Fibroblast of upper back skin (primary cell): Measurements from ENCODE around the gene F7.
"Not testable (repeated sequence)": the region's sequence is repeated elsewhere in the genome, so short reads cannot be mapped to it uniquely, and the experiment has no call there.

ENCODE experiments used
- DNase-seq: peaks from one replicate; pipeline ENCODE4 v3.0.0-alpha.2; 2013

Gene F7

DNA sequence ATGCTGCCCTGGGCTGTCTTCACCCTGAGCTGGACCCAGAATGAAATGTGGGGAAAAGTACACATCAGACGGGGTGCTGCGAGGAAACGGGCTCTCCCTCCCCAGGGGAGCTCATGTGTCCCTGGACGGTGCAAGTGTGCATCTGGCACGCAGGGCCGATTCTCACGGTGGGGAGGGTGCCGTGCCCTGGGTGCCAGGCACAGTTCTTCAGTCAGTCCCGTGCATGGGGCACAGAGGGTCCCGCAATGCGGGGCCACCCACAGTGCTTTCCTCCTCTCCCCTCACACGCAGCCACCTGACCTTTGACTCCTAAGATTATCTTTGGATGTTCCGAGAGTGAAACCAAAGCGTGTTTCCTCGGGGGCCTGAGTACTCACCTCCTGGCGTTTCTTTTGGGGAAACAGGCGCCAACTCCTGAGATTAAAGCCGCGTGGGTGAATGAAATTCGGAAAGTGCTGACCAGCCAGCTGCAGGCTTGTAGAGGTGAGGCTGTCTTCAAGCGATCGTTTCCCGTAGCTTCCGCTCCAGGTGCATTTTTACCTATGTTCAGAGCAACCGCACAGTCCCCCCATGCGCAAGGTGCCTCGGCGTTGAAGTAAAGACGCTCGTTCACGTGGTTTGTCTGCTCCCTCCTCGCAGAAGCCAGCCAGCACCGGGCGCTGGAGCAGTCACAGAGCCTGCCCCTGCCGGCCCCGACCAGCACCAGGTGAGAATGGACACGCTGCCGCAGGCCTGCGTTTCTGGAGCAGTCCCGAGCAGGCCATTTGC is 17.5 kb upstream of the F7 start:
- DNase-seq, result no peak

DNA sequence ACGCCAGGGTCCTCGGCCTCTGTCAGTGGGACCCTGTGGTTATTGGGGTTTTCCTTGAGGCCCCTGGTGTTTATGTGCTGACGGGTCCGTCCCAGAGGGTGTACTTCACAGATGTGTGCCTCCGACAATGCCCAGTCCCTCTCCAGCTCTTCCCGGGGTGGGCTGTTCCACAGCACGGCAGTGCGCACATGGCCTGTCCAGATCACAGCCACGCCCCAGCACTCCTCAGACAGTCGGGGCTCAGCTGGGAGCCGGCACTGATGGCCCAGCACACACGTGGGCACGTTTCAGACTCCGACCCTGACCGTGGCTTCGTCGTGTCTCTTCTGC is 16.9 kb upstream of the F7 start:
- DNase-seq, result no peak

DNA sequence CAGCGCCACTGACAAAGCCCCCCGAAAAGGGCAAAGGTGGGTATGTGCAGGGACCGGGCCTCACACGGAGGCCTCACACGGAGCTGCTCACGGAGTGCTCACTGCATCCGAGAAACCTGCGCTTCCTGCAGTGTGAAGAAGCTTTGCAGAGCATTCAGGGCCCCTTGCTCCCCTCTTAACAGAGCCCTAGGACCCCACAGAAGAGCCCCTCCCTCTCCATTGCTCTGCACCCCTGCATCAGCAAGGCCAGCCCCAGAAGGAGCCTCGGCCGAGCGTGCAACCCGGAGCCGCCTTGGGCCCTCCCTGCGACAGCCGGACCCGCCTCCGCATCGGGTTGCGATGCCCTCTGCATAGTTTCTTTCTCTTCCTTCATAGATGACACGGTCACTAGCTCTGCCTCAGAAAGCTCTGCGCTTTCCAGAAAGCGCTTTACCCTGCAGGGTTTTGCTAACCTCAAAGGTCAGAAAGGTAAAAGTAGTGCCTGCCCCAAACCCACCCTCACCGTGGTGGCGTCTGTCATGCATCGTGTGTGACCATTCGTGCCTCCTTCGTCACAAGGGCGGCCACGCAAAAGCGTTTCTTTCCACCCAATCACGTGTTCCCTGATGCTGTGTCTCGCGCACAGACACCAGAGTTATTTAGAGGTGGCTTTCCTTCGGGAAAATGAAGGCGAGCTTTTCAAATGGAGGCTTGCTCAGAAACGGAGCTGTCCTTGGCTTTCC is 15.7 kb upstream of the F7 start:
- DNase-seq, result no peak

- no peak for DNase-seq
Measured at GRCh38 chr13:113090415-113090770, 15.2 kb upstream of the F7 start.

GRCh38 chr13:113090806-113091205 is 14.8 kb upstream of the F7 start:
- DNase-seq, result no peak

- no peak for DNase-seq
Measured at GRCh38 chr13:113091211-113091771, 14.3 kb upstream of the F7 start.

DNA sequence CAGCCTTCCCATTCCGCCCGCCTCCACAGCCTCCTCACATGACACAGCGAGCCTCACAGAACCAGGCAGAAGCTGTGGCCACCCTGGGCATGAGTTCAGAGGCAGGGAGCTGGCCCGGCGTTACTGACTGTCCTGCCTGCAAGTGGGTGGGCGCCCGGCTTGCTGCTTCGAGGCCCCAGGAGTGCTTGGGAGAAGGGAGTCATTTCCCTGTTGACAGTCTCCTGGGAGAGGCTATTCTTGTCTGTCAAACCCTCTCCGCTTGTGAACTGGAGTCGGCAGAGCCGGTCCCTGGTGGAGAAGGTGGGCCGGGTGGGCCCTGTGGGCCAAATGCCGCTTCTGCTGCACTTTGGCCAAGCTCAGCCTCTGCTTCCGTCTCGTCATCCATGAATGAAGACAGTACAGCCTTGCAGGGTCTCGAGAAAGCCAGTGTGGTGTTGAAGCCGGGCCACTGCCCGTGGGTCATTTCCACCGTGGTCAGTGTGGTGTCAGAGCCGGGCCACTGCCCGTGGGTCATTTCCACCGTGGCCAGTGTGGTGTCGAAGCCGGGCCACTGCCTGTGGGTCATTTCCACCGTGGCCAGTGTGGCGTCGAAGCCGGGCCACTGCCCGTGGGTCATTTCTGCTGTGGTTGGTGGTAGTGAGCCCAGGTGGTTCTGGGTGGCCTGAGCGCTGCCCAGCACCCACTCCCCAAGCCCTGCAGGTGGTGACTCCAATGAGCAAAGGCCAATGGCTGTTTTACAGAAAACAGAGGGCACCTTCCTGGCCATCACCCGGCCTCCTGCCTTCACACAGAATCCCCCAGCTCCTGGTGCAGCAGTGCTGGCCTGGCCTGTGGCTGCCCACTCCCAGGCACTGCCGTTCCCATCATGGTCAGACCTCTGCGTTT is 13.5 kb upstream of the F7 start:
- no peak for DNase-seq

DNA sequence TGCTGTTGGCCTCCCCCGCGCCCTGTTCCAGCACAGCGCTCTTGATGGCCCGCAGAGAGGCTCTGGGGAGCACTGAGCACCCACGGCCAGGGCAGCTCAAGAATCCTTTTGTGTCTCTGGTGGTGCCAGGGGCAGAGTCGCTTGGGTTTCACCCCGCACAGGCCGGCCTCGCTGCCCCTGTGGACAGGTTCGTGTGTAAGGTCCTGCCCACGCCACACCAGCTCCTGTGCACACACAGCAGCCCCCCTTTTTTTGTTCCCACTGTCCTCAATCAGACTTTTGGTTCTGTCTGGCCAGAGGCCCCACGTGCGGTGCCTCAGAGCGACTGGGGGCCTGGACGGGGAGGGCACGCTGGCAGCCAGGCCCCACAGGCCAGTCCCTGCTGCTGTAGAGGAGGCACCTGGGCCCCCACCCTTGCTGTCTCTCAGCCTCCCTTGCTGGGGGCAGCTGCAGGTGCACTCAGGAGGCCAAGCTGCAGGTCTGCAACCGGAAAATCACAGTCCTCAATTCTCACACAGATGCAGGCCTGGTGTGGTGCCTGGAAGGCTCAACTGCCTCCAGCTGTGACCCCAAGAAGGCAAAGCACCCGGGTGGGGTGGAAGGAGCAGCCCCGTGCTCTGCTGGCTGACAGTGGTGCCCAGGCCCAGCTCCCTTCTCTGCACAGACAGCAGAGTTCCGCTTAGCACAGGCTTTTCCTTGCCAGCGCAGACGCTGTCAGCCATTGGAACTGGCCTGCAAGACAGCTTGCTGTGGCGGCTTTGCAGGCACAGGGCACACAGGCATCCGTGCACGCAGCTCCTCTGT is 12.6 kb upstream of the F7 start:
- DNase-seq, result no peak

DNA sequence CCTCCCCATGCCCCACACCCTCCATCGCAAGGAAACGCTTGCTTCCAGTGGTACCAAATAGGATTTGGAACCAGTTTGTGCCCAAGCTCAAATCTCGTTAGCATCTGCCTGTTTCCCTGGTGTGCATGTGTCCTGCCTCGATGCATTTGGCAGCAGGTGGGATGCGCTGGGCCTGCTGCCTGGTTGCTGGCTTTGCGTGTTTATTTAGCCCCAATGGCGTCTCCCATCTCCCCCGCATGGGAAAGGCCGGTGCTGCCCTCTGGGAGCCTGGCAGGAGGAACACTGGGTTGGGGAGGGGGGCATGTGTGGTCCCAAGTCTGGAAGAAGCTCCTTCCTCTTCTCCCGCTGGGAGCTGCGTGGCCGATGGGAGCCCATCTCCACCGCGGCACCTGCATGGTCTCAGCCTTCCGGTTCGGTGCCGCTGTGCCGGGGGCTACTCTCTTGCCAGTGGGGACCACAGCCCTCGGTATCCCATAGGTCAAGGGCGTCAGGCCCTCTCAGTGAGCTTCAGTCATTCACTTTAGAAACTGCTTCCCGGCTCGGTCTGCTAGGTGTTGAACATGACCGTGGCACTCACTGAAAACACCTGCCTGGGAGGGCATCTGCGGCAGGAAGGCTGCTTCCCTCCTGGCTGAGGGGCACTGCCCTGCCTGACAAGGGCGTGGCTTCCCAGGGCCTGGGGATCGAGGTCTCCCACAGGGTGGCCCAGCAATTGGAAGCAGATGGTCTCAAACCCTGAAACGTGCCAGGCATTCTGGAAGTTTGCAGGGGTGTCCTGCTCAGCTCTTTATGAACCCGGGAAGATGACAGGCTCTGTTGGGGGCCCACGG is 11.8 kb upstream of the F7 start:
- no peak for DNase-seq

DNA sequence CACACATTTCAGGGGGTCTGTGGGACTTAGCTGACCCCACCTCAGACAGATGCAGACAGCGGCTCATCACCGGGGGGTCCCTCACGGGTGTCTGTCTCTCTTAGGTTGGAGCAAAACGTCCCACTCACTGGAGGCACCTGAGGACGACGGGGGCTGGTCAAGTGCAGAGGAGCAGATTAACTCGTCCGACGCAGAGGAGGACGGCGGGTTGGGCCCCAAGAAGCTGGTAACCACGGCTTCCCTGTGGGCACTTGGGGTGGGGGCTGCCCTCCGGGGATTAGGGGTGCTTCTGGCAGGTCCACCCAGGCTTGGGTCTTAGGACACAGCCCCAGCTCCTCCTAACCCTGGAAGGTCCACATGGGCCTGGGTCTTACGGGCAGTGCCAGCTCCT is 11.2 kb upstream of the F7 start:
- no peak for DNase-seq

DNA sequence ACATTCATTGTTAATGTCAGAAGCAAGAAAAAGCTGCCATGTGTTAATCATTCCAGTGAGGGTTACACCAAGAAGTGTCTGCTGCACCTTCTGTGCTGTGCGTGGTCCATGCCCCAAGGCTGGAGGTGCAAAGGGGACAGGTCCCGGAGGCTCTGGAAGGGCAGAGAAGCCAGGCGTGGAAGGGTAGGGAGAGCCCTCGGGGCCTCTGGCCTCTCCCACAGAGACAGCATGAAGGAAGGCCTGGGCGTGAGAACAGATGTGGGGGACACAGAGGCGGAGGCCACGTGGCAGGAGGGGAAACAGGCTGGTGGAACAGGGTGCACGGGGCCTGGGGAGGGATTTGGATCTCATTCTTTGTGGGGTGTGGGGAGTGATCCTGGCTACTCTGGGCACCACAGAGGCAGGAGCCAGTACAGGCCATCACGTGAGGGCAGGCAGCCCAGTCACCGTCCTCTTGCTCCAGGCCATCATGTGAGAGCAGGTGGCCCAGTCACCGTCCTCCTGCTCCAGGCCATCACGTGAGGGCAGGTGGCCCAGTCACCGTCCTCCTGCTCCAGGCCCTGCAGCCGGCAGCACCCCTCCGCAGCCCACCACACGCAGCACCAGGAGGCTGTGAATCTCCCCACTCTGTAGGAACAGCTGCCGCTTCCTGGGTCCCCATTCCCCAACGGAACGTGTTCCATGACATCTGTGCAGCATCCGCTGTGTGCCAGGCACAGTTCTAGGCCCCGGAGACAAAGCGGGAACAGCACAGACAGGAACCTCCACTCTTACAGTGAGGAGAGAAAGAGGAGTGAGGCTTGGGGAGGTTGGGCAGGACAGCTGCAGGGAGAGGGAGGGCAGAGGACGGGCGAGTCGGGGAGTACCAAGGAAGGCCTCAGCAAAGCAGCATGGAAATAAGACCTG is 10.2 kb upstream of the F7 start:
- no peak for DNase-seq

GRCh38 chr13:113096052-113096744 is 9.4 kb upstream of the F7 start:
- DNase-seq, result no peak

DNA sequence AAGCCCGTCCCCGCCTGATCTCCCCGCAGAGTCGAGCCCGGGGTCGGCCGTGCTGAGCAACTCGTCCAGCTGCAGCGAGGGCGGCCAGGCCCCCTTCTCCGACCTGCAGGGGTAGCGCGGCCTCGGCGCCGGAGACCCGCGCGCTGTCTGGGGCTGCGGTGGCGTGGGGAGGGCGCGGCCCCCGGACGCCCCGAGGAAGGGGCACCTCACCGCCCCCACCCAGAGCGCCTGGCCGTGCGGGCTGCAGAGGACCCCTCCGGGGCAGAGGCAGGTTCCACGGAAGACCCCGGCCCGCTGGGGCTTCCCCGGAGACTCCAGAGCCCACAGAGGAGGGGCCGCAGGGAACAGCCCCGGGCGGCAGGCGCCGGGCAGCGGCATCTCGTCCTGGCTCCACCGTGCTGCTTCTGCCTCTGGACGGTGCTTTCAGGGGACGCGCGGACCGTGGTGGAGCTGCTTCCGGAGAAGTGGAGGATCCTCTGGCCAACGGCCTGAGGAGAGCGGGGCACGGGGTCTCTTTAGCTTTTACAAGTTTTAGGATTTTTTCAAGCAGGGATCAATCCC is 8.8 kb upstream of the F7 start:
- no peak for DNase-seq

- DNase-seq, result no peak
Measured at GRCh38 chr13:113097651-113098050, 7.9 kb upstream of the F7 start.

GRCh38 chr13:113098162-113098732 is 7.3 kb upstream of the F7 start:
- DNase-seq, result peak; percentile 59

DNA sequence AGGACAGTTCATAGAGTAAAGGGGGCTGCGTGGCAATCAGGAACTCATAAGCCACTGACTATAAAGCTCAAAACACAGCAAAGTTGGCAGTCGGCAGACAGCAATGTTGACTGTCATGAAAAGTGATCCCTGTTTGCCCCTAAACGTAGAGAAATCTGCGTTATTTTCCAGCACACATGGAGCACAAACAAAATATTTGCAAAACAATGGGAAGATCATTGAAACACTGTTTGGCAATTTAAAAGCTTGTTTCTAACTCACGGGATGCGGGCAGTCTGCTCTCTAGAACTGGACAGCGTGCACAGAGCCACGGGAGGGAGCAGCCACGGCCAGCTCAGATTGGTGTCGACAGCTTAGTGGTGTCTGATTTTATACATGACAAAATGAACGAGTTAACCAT is 6.4 kb upstream of the F7 start:
- DNase-seq, result no peak

DNA sequence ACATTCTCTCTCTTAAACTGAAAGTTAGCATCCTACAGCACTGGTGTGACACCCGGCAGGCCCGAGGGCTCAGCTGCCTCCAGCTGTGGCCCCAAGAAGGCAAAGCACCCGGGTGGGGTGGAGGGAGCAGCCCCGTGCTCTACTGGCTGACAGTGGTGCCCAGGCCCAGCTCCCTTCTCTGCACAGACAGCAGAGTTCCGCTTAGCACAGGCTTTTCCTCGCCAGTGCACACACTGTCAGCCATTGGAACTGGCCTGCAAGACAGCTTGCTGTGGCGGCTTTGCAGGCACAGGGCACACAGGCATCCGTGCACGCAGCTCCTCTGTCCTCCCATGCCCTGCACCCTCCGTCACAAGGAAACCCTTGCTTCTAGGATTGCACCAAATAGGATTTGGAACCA is 3.3 kb upstream of the F7 start:
- DNase-seq, result not testable (repeated sequence)

DNA sequence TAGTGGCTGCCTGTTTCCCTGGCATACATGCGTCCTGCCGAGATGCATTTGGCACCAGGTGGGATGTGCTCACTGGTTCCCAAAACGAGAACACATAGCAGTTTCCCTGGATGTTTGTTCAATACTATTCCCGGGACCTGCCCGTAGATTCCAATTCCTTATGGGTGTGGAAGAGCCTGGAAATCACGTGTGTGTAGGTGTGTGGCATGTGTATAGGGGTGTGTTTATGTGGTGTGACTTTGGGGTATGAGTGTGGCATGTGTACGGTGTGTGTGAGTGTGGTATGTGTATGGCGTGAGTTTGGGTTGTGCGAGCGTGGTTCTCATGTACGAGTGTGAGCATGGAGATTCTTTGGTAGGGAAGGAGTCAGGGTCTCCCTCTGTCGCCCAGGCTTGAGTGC is 2.9 kb upstream of the F7 start:
- DNase-seq, result no peak

GRCh38 chr13:113103646-113104045 is 1.9 kb upstream of the F7 start:
- no peak for DNase-seq
